Fibroblast of skin of left biceps (primary cell): Measurements from ENCODE around the gene STAMBP.
"Not testable (repeated sequence)": the region's sequence is repeated elsewhere in the genome, so short reads cannot be mapped to it uniquely, and the experiment has no call there.

Experiments used
- DNase-seq, 2 experiments: peaks; one replicate each; pipeline ENCODE4 v3.0.0-alpha.2; 2013; ENCODE audit warnings: low read depth in 2 of 2

Gene STAMBP

GRCh38 chr2:73828818-73829570 is at the start of gene STAMBP:
Gene STAMBP (plus strand): TSS chr2:73828961. CDS start chr2:73830857, 1,896 bp downstream.
- DNase-seq, result peak; percentile 86 to 87

GRCh38 chr2:73779467-73780236 is 49.1 kb upstream of the STAMBP start, which contains the start of gene DUSP11:
Gene DUSP11 (minus strand): TSS chr2:73780103. CDS start chr2:73779974, 129 bp downstream.
- DNase-seq, result peak; percentile 77 to 82

- no peak for DNase-seq
Measured at GRCh38 chr2:73780237-73780582, 48.6 kb upstream of the STAMBP start.

- DNase-seq, result not testable (repeated sequence)
Measured at GRCh38 chr2:73783402-73783801, 45.4 kb upstream of the STAMBP start.

GRCh38 chr2:73783883-73784282 is 44.9 kb upstream of the STAMBP start, which contains the start of gene C2orf78:
Gene C2orf78 (plus strand): TSS chr2:73784183. CDS start chr2:73784310, 127 bp downstream.
- not testable (repeated sequence) for DNase-seq

- no peak for DNase-seq
Measured at GRCh38 chr2:73811878-73812277, 16.9 kb upstream of the STAMBP start.

GRCh38 chr2:73812635-73813034 is 16.1 kb upstream of the STAMBP start:
- no peak for DNase-seq

GRCh38 chr2:73818296-73818695 is 10.5 kb upstream of the STAMBP start:
- no peak for DNase-seq

GRCh38 chr2:73821227-73821626 is 7.5 kb upstream of the STAMBP start:
- no peak for DNase-seq

GRCh38 chr2:73821669-73822068 is 7.1 kb upstream of the STAMBP start:
- DNase-seq, result no peak

GRCh38 chr2:73822276-73822675 is 6.5 kb upstream of the STAMBP start:
- no peak for DNase-seq

GRCh38 chr2:73822991-73823390 is 5.8 kb upstream of the STAMBP start:
- DNase-seq, result no peak

GRCh38 chr2:73823416-73823815 is 5.3 kb upstream of the STAMBP start:
- no peak for DNase-seq

- DNase-seq, result peak; percentile 46 to 51
Measured at GRCh38 chr2:73823916-73824523, 4.7 kb upstream of the STAMBP start.

- DNase-seq, result no peak
Measured at GRCh38 chr2:73825408-73825807, 3.4 kb upstream of the STAMBP start.

GRCh38 chr2:73827018-73827417 is 1.7 kb upstream of the STAMBP start:
- no peak for DNase-seq

GRCh38 chr2:73827660-73828388 is 937 bp upstream of the STAMBP start:
- no peak for DNase-seq

- no peak for DNase-seq
Measured at GRCh38 chr2:73828389-73828817, 358 bp upstream of the STAMBP start.

GRCh38 chr2:73830871-73831401 is 2.2 kb downstream of the STAMBP start:
- peak; percentile 55 to 68 for DNase-seq

GRCh38 chr2:73832930-73833329 is 4.2 kb downstream of the STAMBP start:
- DNase-seq, result no peak

GRCh38 chr2:73836141-73836943 is 7.6 kb downstream of the STAMBP start:
- DNase-seq, result no peak
